Renal cortical epithelial cell (primary cell): ENCODE data around the gene CNOT3. TPM values are rescaled to one million over a fixed set of nuclear protein-coding genes. Genes with fewer than 3 reads are reported as not detected.
"Not testable (repeated sequence)": the region's sequence is repeated elsewhere in the genome, so short reads cannot be mapped to it uniquely, and the experiment has no call there.

ENCODE experiments used
- DNase-seq: peaks from one replicate; pipeline ENCODE4 v3.0.0-alpha.2; 2011; ENCODE audit warnings: low read depth
- total RNA-seq: library from RNA; depleted of rRNA; stranded (reverse); fragments of >200 nt; gene quantifications from 2 replicates; pipeline ENCODE4 v1.2.3, GENCODE V29; 2014

The CNOT3 gene
- total RNA-seq, 1 donor from 2014 or later: 50.0 TPM

- no peak for DNase-seq
Observed at GRCh38 chr19:54191011-54191810, 53.6 kb downstream of the CNOT3 start, which contains the start of gene TSEN34. TSS of gene TSEN34 (plus strand) at chr19:54191308. CDS start at chr19:54191365, 57 bp downstream.

- DNase-seq: no peak
Observed at GRCh38 chr19:54191811-54192453, 54.4 kb downstream of the CNOT3 start.

- no peak for DNase-seq
Observed at GRCh38 chr19:54193011-54193410, 55.4 kb downstream of the CNOT3 start.

GRCh38 chr19:54194463-54194862 lies 56.9 kb downstream of the CNOT3 start:
- DNase-seq: not testable (repeated sequence)

GRCh38 chr19:54196536-54196935 lies 59.0 kb downstream of the CNOT3 start:
- DNase-seq: no peak

GRCh38 chr19:54197121-54197520 lies 59.6 kb downstream of the CNOT3 start:
- DNase-seq: no peak

- DNase-seq: no peak
Observed at GRCh38 chr19:54199401-54199800, 61.8 kb downstream of the CNOT3 start.

GRCh38 chr19:54201172-54201701 lies 63.7 kb downstream of the CNOT3 start:
- no peak for DNase-seq

- DNase-seq: peak; percentile 54
Observed at GRCh38 chr19:54201980-54202379, 64.4 kb downstream of the CNOT3 start.

- peak; percentile 81 for DNase-seq
Observed at GRCh38 chr19:54203151-54203611, 65.6 kb downstream of the CNOT3 start.

- DNase-seq: no peak
Observed at GRCh38 chr19:54204767-54205468, 67.4 kb downstream of the CNOT3 start.

Other genes with a start within 250 kb of the CNOT3 start
- not detected in 2 replicates for gene CACNG7, start 228.5 kb upstream of the CNOT3 start, total RNA-seq
- 0.05 and 0.17 TPM in 2 replicates for gene CACNG8, start 174.8 kb upstream of the CNOT3 start, total RNA-seq
- 0.17 and 0.55 TPM in 2 replicates for gene CACNG6, start 146.1 kb upstream of the CNOT3 start, total RNA-seq
- gene VSTM1, start 73.9 kb upstream of the CNOT3 start, total RNA-seq: not detected in 2 replicates
- not detected in 2 replicates for gene TARM1, start 56.4 kb upstream of the CNOT3 start, total RNA-seq
- 1.1 TPM in 1 of 2 replicates, not detected in the other for gene OSCAR, start 37.0 kb upstream of the CNOT3 start, total RNA-seq
- 4.3 and 8.0 TPM in 2 replicates for gene NDUFA3, start 34.9 kb upstream of the CNOT3 start, total RNA-seq
- gene TFPT, start 22.1 kb upstream of the CNOT3 start, total RNA-seq: 13.8 and 23.1 TPM in 2 replicates
- 70.8 and 90.6 TPM in 2 replicates for gene PRPF31, start 22.0 kb upstream of the CNOT3 start, total RNA-seq
- gene LENG1, start 22.0 kb downstream of the CNOT3 start, total RNA-seq: 4.0 and 7.3 TPM in 2 replicates
- 1.8 and 21.9 TPM in 2 replicates for gene TMC4, start 35.4 kb downstream of the CNOT3 start, total RNA-seq
- gene MBOAT7, start 51.8 kb downstream of the CNOT3 start, total RNA-seq: 32.6 and 132 TPM in 2 replicates
- 82.5 and 151 TPM in 2 replicates for gene TSEN34, start 53.5 kb downstream of the CNOT3 start, total RNA-seq
- 1,053 and 1,700 TPM in 2 replicates for gene RPS9, start 63.1 kb downstream of the CNOT3 start, total RNA-seq
- gene LILRB3, start 85.2 kb downstream of the CNOT3 start, total RNA-seq: not detected in 2 replicates
- gene LILRA6, start 105.0 kb downstream of the CNOT3 start, total RNA-seq: not detected in 2 replicates
- gene LILRB5, start 119.5 kb downstream of the CNOT3 start, total RNA-seq: not detected in 2 replicates
- gene LILRB2, start 143.3 kb downstream of the CNOT3 start, total RNA-seq: not detected in 2 replicates
- gene LILRA5, start 175.4 kb downstream of the CNOT3 start, total RNA-seq: not detected in 2 replicates
- not detected in 2 replicates for gene LILRA4, start 201.4 kb downstream of the CNOT3 start, total RNA-seq
- not detected in 2 replicates for gene LAIR1, start 227.2 kb downstream of the CNOT3 start, total RNA-seq